Thyroid gland (tissue), 4 donors: Measurements from ENCODE around the gene ANTKMT.

Experiments
- POLR2A ChIP-seq, 2 donors: fragments of 450-650 bp; IDR thresholded peaks; one replicate each; pipeline ENCODE4 v1.6.1; 2017; ENCODE audit warnings: antibody characterized with exemption in 2 of 2, mild to moderate bottlenecking in 2 of 2, moderate library complexity in 1 of 2
- TF ChIP-seq, protein P1 (sequence below), 6 experiments: fragments of 200-600 bp in 3 of 6; fragments of 450-650 bp in 3 of 6; sonication (generic) in 3 of 6; IDR thresholded peaks; one replicate each; pipeline ENCODE4 v1.5.1; 2016 to 2019; ENCODE audit warnings: antibody characterized with exemption in 6 of 6, mild to moderate bottlenecking in 2 of 6, inconsistent platforms in 1 of 6, moderate library complexity in 1 of 6

DNA sequence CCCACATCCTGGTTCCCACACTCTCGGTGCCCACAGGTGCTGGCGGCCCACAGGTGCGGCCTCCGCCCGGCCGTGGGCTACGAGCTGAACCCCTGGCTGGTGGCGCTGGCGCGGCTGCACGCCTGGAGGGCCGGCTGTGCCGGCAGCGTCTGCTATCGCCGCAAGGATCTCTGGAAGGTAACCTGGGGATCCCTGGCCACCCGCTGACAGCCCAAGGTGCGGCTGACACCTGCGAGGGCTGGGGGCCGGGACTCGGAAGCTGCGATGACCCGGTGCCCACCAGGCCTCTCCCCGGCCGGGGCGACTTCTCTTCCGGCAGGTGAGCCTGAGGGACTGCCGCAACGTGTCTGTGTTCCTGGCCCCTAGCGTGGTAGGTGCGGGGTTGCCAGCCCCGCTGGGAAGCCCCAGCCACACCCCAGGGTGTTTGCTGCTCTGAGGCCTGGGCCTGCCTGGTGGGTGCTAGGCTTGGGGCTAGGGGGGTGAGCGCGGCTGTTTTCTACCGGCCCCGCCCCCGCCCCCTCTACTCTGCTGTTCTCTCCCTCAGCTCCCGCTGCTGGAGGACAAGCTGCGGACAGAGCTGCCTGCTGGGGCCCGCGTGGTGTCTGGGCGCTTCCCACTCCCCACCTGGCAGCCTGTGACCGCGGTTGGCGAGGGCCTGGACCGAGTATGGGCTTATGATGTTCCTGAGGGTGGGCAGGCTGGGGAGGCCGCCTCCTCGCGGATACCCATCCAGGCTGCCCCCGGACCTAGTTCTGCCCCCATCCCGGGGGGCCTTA lies 1.0 kb downstream of the ANTKMT start:
- TF ChIP-seq, protein P1, sequence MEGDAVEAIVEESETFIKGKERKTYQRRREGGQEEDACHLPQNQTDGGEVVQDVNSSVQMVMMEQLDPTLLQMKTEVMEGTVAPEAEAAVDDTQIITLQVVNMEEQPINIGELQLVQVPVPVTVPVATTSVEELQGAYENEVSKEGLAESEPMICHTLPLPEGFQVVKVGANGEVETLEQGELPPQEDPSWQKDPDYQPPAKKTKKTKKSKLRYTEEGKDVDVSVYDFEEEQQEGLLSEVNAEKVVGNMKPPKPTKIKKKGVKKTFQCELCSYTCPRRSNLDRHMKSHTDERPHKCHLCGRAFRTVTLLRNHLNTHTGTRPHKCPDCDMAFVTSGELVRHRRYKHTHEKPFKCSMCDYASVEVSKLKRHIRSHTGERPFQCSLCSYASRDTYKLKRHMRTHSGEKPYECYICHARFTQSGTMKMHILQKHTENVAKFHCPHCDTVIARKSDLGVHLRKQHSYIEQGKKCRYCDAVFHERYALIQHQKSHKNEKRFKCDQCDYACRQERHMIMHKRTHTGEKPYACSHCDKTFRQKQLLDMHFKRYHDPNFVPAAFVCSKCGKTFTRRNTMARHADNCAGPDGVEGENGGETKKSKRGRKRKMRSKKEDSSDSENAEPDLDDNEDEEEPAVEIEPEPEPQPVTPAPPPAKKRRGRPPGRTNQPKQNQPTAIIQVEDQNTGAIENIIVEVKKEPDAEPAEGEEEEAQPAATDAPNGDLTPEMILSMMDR (IDR thresholded peaks at IDR 0.05), result no peak
- no peak for TF ChIP-seq POLR2A (IDR thresholded peaks at IDR 0.05)
